SHP77 (cell line): ENCODE results near the gene NRF1.
A peak's percentile ranks its signal among the peaks of the same experiment; 100 is the strongest.

Experiments
- DNase-seq, 2 experiments: peaks; one replicate each; lab custom pipeline; 2025; lab: John Stamatoyannopoulos, UW

NRF1 gene

DNA sequence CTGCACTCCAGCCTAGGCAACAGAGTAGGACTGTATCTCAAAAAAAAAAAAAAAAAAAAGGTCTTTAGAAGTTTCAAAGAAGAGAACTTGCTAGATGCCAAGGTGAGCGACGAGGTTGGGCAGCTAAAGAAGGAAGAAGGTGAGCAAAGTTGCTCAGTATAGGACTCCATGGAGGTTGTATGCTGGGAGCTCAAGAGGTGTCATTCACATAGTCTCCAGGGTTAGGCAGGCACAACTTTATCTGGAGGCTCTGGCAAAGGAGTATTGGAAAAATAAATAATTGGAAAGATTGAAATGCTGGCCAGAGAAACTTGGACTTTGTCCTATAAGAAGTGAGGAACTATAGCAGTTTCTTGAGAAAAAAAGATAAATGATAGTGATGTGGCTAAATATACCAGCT is 74.5 kb downstream of the NRF1 start:
- no peak for DNase-seq

DNA sequence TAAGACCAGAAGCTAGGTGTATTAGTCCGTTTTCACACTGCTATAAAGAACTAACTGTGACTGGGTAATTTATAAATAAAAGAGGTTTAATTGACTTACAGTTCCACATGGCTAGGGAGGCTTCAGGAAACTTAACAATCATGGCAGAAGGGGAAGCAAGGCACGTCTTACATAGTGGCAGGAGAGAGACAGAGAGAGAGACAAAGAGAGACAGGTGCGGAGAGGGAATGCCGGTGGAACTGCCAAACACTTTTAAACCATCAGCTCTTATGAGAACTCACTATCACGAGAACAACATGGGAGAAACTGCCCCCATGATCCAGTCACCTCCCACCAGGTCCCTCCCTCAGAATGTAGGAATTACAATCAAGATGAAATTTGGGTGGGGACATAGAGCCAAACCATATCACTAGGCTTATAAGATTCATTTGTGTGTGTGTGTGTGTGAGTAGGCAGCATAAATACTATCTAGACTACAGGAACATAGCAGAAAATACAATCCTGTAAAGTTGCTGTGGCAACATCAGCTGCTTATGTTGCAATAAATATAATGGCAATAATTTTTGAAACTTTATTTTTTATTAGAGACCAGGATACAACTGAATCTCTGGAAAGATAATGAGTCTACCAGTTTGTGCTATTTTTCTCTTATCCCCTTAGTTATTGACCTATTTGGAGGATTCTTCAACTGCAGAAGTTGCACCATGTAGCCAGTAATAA is 77.1 kb downstream of the NRF1 start:
- no peak for DNase-seq

DNA sequence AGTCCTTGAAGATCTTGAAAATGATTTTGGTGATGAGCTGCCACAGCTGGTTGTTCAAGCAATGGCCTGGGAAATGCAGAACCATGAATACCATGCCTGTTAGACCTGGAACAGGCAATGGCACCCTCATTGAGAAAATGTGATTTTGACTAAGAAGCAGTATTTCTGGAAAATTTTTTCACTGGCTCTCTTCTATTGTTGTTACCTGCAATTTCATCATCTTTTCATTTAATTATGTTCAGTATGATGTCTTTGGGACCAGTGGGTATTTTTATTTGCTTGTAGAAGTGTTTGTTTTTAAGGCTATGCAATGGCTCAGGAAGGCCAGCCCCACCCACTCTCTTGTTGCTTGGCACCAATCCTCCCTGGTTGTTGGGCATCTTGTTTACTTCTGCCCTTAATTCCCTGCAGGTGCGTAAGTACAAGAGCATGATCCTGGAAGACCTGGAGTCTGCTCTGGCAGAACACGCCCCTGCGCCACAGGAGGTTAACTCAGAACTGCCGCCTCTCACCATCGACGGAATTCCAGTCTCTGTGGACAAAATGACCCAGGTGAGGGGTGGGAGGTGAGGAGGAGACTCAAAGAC is 78.6 kb downstream of the NRF1 start:
- DNase-seq: no peak

DNA sequence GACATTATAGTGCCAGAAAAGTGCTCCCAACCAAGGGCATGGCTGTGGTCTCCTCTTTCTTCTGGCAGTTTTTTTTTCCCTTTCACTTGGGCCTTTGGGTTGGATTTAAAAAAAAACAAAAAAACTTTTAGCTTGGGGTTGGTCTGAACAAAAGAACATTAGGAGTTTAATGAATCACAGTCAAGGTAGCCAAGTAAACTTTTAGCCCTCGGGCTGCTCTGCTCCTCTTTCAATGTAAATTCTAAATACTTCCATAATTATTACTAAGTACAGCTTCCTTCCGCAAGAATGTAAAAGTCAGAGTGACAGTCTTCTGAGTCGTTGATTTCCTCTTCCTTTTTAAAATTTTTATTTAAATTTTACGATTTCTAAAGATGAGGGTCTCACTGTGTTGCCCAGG is 79.2 kb downstream of the NRF1 start:
- no peak for DNase-seq

DNA sequence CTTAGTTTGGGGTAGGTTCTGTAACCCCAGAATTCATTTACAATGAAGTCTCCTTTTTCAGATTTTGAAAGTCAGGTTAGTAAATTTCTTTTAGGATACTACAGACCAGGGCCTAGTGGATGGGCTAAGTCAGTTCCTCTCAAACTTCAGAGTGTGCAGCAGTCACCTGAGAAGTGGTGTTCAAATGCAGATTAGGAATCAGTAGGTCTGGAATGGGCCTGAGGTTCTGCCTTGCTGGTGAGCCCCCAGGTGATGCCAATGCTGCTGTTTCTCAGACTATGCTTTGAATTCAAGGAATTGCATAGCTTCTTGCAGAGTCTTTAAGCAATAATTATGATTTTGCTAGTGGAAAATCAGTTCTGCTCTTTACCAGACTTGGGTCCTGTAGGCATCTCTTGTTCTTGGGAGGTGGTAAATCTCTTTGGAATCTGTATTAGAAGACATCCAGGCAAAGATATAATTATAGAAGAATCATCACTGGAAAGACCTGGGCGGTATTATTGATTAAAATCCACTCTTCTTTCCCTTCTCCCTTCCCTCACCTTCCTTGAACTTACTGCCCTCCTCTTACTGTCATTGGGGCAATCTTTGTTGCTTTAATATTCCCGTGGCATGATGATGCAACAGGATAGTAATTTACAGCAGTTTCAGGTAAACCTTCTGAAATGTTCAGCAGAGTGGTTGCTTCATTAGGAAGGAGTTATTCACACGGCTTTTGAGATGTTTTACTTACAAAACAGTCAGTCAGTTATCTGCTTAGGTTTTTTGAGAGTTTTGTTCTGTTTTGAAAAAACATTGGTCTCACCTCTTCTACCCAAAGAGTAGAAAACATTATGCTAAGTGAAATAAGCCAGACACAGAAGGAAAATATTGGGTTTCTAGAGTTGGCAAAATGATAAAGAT is 87.2 kb downstream of the NRF1 start:
- no peak for DNase-seq

DNA sequence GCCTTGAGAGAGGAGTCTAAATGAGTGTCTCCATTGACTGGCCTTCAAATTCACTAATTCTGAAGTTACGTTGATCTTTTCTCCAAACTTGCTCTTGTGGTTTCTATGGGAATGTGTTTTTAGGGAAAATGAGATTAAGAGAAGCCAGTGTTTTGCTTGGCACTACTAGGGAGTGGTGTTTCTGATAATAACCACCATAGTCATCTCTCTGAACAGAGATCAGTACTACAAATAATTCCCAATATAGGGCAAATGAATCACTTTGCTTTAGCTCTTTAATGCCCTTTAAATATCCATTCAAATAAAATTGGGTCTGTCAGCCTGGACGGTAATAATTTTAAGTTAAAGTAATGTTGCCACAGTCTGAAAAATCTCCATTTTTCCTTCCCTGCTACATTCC is 90.8 kb downstream of the NRF1 start:
- DNase-seq: no peak

DNA sequence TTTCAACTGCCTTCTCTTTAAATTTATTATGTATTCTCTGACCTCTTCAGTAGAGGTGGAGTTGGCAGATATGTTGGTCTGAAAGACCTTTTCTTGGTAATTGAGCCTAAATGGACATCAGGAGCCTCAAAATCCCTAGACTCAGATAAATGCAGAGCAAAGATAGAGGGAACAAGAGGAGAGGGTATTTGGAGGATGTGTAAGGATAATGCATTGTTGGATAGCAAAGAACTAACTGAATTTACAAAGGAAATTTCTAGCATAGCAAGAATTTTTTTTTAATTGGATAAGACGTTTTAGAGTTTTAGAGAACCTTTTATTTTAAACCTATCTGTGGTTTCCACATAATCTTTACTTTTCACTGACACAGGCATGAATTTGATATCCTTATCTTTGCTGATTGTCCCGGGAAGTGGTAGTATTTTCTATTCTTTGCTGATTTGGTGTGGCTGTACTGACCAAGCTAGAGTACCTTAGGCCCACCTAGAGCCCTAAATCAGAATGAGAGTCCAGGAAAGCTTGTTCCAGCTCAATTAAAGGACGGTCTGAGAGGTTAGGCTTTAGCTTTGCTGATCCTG is 91.3 kb downstream of the NRF1 start:
- no peak for DNase-seq

DNA sequence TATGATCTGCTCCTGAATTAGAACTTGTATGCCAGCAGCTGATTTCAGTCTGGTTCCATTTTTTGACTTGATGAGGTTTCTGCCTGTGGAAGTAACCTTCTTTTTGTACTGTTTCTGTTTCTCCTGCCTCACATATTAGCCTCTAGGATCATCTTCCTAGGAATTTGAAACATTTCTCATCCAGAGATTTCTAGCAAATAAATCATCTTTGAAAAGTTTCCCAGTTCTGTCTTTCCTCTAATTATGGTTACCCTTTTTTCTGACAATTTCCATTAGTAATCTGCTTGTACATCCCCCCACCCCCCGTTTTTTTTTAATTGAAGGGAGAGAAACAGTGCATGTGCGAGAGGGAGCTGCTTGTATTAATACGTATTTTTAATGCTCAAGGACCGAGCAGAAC is 92.2 kb downstream of the NRF1 start:
- DNase-seq: no peak

DNA sequence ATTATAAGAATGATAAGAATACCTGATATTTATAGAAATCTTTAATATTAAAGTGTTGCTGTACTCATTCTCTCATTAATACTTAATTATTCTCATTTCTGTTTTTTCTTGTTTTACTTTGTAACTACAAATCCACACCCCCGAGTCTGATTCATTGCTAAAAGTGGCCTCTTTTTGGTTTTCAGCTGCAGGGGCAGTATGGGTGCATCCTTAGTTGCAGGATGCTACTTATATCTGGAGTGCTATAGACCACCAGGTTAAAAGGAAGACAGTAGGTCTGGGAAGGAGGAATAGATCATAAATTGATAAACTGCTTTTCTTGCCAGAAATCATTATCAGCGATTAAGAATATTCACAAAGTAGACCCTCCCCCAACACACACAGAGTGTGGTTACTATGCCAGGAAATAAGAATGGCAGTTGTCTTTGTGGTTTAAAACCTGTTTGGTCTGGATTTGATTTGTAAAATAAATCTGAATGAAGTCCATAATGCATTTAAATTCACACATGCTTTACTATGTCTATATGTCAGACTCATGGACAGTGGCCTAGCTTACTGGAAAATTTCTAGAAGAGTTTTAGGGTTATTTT is 96.5 kb downstream of the NRF1 start:
- DNase-seq: no peak

DNA sequence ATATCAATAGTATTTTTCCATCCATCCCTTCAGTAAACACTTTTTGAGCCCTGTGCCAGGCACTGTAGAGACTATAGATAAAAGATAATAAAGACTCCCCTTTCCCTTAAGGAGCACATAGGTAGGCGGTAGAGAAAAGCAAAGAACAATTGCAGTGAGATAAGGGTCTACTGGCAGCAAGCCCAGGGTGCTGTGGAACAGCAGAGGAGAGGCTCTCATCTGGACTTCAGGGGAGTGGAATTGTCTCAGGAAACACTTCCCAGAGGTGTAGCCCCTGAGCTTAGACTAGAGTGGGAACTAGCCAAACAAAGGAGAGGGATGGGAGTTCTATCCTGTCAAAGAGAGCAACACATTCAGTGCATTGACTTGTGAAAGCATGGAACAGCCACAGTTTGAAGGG is 102.0 kb downstream of the NRF1 start:
- no peak for DNase-seq

DNA sequence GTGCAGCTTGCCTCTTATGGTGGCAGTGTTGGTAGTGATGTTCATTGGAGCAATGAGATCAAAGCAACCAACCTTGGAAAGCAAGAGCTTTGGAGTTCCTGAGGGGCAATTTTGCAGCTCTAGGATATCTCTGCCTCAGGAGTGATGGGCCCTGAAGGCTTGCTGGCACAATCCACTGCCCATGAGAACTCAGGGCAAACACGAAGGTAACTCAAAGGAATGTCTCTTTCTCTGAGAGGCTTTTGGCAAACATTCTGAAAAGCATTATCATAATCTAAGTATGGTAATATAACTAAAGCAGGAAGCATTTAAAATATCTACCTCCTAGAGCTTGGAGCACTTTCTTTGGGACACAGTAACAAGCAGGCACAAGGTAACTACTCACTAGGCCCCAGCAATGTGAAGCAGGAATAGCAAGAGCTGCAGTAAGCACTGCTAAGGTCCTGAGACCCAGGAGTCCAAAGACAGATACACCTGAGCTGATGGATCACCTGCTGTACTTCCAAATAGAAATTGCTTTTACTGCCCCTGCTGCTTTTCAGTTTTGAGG is 103.1 kb downstream of the NRF1 start:
- DNase-seq: no peak

DNA sequence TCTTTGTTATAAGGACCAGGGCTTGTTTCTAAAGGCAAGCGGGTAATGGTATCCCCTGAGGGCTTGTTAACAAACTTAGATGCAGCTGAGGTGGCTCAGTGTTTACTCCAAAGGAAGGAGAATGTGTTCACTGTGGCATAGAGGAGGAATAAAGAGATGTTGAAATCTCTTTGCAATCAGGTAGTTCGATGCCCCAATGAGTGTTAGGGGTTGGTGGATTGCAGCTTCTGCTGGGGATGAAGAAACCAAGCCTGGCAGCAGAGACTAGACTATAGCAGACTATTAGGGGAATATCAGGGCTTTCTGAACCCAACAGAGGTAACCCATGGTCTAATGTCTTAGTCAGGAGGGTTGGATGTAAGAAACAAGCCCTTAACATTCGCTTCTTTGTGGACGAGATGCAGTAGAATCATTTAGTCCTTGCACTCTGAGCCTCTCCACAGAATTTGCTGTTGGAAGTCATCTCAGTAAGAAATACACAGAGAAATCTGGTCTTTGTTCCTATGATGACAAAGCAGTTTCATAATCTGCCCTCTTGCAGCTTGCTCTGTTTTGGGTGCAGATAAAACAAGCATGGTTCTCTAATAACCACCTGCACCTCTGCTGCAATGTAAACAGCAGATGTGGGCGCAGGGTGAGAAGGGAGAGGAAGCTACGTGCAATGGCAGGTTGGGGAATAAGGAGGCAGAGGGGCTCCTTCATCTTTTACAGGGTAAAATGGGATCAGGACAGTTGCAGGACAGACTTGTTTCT is 108.6 kb downstream of the NRF1 start:
- peak; percentile 67 to 79 for DNase-seq

DNA sequence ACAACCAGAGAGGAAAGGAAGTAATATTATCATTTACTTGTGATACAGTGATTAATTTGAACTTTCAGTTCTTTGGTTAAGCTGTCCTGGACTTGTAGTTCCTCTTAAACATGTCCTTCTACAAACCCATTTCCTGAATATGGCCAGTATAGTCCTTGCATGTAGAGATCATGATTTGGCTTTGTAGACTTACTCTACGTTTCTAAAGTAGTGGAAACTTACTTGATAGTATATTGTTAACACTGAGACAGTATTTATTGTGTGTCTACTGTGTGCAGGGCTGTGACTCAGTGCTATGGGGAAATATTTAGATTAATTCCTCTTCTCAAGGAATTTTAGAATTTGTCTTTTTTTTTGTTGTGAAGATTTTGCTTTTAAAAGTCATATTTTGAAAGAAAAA is 109.5 kb downstream of the NRF1 start:
- DNase-seq: no peak

DNA sequence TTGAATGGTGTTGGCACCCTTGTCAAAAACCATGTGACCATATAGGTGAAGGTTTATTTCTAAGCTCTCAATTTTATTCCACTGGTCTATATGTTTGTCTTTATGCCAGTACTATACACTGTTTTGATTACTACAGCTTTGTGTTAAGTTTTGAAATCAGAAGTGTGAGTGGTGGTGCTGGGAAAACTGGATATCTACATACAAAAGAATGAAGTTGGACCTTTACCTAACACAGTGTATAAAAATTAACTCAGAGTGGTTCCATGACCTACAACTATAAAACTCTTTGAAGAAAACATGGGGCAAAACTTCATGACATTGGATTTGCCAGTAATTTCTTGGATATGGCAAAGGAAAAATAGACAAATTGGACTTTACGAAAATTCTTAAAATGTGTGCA is 112.2 kb downstream of the NRF1 start:
- no peak for DNase-seq

DNA sequence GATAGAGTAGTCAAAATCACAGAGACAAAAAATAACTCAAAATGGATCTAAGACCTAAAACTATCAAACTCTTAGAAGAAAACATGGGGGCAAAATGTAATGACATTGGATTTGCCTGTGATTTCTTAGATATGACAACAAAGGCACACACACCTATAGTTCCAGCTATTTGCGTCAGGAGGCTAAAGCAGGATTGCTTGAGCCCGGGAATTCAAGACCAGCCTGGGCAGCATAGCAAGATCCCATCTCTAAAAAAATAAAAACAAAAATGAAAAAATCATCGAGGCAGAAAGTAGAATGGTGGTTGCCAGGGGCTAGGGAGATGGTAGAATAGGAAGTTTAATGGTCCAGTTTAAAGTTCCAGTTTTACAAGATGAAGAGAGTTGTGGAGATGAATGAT is 113.3 kb downstream of the NRF1 start:
- no peak for DNase-seq

DNA sequence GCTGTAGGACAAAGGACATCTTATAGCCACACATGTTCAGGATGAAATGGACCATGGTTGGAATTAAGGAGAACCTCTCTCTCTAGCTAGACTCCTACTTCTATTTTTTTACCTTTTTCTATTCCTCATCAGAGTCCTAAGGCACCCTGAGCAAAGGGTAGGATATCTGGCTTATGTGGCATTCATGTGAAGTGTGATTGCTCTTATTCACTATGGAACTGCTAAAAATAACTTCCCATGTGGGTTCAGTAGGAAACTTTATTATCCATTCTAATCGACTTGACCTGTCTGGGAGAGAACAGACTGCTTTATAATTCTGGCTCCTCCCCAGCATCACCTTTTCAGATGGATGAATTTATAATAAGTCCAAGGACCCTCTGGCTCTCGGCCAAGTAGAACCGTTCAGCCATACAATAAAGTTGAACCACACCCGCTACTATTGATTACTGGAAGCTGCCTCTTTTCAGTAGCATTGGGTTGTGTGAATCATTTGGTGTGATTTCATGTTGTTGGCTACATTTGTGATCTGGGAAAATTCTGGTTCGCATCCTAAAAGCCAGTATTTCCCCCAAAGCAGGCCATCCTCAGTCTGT is 117.5 kb downstream of the NRF1 start:
- no peak for DNase-seq

DNA sequence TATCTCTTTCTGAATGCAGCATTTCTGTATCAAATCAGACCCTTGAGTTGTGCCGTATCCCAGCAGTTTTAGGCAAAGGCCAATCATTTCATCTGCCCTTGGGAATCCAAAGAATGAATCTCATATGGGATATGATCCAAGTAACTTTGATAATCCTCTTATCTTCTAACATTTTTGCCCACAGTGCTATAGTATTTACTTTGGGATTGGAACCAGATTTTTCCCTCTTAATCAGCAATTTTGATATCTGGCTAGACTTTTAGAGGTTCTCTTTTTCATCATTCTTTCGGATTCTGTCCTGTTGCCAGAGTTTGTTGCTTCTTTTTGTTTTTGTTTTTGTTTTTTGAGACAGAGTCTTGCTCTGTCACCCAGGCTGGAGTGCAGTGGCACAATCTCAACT is 118.0 kb downstream of the NRF1 start:
- DNase-seq: no peak

DNA sequence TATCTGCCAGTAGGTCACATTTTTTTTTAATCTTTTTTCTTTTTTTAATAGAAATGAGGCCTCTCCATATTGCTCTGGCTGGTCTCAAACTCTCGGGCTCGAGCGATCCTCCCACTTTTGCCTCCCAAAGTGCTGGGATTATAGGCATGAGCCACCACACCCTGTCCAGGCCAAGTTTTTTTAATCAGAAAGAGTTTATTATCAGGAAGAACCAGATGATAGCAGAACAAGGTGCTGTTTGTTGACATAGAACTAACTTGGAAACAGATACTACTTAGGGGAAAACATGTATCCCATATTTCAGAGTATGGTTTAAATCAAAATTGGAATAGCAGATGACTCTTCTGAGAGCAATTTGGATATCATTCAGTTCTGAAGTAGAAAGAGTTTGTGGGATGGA is 118.6 kb downstream of the NRF1 start:
- DNase-seq: no peak

DNA sequence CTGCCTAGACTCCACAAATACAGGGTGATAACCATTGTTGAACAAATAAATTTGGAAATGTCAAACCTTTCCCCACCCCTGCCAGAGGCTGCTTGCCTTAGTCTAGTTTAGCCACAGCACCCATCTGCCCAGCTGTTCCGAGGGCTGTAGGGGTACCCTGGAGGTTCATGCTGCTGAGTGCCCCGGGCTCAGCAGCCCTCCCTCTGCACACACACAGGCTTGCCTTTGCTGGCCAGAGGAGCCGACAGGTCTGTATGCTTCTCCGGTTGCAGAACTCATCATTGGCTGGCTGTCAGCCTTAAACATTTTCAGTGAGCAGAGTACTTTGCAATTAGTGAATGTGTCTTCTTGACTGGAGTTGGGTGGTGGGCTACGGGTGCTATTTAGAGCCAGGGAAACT is 122.9 kb downstream of the NRF1 start:
- no peak for DNase-seq

DNA sequence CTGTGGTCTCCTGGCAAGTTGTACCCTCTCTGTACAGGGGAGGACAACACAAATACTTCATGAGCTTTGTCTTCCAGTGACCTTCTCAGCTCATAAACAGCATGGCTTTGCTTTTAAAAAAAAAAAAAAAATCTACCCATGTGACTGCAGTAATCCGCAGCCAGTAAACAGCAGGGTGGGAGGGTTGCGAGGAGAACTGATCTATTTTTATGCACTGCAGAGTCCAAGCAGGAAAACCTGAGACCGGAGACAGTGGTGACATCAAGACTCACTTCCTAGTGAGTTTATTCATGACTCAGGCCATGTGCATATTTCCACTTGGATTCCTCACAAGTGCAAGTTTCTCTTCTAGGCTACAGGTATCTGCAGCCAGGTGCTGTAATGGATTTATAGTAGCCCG is 127.9 kb downstream of the NRF1 start:
- DNase-seq: peak in 1 of 2 experiments; percentile 22
